Measurements from ENCODE around the gene BNC1. TPM values are rescaled to one million over a fixed set of nuclear protein-coding genes. Genes with fewer than 3 reads are reported as not detected.

BNC1 gene
- total RNA-seq, 1 donor from 2014 or later: 3.2 TPM

DNA sequence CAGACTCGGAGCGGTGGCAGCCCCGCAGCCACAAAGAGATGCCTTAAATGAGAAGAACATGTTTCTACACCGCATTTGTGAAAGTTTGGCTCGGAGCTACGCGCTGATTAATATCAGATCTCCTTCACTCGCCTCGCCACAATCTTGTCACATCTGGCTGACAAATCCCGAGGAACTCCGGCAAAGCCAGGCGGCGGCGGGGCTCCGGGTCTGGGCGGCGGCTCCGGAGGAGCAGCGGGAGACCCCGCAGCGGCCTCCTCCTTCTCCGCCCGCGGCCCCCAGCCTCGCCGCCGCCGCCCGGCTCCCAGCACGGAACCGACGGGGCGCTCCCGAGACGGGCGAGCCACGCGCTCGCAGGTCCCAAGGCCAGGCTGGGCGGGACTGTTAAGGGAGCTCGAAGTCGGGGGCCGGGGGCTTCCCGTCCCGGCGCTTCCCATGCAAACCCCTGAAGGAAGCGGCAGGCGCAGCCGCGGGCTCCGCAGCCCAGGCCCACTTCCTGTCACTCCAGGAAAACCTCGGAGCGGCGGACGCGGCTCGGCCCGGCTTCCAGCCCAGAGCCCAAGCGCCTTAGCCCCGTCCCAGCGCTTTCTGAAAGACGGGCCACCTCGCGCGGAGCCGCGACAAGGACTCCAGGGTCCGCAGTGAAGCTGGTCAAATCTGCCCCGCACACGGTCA lies 1.2 kb downstream of the BNC1 start:
- H3K4me1 Mint-ChIP-seq (ENCODE audit: unreplicated experiment): peaks cover 29% of the 10 kb centered on the region

GRCh38 chr15:83282776-83283137 lies 1.7 kb downstream of the BNC1 start:
- TF ChIP-seq, protein P1, sequence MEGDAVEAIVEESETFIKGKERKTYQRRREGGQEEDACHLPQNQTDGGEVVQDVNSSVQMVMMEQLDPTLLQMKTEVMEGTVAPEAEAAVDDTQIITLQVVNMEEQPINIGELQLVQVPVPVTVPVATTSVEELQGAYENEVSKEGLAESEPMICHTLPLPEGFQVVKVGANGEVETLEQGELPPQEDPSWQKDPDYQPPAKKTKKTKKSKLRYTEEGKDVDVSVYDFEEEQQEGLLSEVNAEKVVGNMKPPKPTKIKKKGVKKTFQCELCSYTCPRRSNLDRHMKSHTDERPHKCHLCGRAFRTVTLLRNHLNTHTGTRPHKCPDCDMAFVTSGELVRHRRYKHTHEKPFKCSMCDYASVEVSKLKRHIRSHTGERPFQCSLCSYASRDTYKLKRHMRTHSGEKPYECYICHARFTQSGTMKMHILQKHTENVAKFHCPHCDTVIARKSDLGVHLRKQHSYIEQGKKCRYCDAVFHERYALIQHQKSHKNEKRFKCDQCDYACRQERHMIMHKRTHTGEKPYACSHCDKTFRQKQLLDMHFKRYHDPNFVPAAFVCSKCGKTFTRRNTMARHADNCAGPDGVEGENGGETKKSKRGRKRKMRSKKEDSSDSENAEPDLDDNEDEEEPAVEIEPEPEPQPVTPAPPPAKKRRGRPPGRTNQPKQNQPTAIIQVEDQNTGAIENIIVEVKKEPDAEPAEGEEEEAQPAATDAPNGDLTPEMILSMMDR (IDR thresholded peaks at IDR 0.05): no peak
- H3K27me3 Mint-ChIP-seq (ENCODE audit: unreplicated experiment): peaks cover 2% of the 10 kb centered on the region
- H3K27ac Mint-ChIP-seq (ENCODE audit: unreplicated experiment): peak overlapping the region; percentile 87
- no peaks in the 10 kb centered on the region for H3K36me3 Mint-ChIP-seq (ENCODE audit: unreplicated experiment)
- no peaks in the 10 kb centered on the region for H3K9me3 Mint-ChIP-seq (ENCODE audit: unreplicated experiment)
- H3K4me3 Mint-ChIP-seq (ENCODE audit: unreplicated experiment): peak overlapping the region; percentile 90
- no peak for DNase-seq (ENCODE audit: extremely low spot score, unreplicated experiment)
- peaks cover 24% of the 10 kb centered on the region for H3K4me1 Mint-ChIP-seq (ENCODE audit: unreplicated experiment)

More for the DNA sequence above, 1.2 kb downstream of the BNC1 start:
- Mint-ChIP-seq H3K4me3 (ENCODE audit: unreplicated experiment) (peak overlapping the region; percentile 90), H3K36me3 (ENCODE audit: unreplicated experiment) (no peaks in the 10 kb centered on the region), H3K27me3 (ENCODE audit: unreplicated experiment) (peaks cover 2% of the 10 kb centered on the region), H3K9me3 (ENCODE audit: unreplicated experiment) (no peaks in the 10 kb centered on the region), H3K27ac (ENCODE audit: unreplicated experiment) (peak overlapping the region; percentile 87)
- TF ChIP-seq, protein P1 (IDR thresholded peaks at IDR 0.05): no peak
- DNase-seq (ENCODE audit: extremely low spot score, unreplicated experiment): no peak

DNA sequence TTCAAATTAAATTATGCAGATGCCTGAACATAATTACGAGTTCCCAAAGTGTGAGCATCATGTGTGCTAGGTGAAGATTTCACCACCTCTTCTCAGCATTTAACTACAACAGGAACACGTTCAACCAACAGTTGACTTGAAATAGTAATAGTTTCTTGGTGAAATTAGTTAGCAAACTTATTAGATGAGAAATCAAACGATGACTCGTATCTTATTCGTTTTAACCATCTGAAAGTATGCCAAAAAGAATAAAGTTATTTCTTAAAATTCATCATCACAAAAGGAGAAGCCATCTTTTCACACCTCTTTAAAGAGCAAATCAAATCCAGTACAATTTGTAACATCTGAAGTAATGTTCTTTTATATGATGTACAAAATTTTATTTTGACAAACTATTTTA lies 2.3 kb downstream of the BNC1 start:
- H3K4me3 Mint-ChIP-seq (ENCODE audit: unreplicated experiment): no peak overlapping the region
- peaks cover 2% of the 10 kb centered on the region for H3K27me3 Mint-ChIP-seq (ENCODE audit: unreplicated experiment)
- TF ChIP-seq, protein P1 (IDR thresholded peaks at IDR 0.05): no peak
- DNase-seq (ENCODE audit: extremely low spot score, unreplicated experiment): no peak
- H3K27ac Mint-ChIP-seq (ENCODE audit: unreplicated experiment): no peak overlapping the region
- peaks cover 18% of the 10 kb centered on the region for H3K4me1 Mint-ChIP-seq (ENCODE audit: unreplicated experiment)
- no peaks in the 10 kb centered on the region for H3K36me3 Mint-ChIP-seq (ENCODE audit: unreplicated experiment)
- no peaks in the 10 kb centered on the region for H3K9me3 Mint-ChIP-seq (ENCODE audit: unreplicated experiment)

DNA sequence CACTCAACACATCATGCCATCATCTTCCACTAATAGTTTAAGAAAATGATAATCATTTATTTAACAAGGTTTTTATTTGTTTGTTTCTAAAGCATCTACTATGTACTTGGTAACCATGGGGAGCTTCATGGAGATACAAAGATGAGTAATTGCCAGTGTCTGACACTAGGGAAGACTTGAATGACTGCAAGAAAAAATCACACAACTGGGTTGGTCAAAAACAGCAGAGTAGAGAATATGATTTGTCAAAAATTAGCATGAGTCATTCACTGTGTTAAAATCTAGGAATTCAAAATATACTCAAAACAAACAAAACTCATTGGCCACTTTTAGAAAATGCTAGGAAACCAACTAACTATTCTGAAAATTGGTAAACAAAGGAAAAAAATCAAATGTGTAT lies 6.3 kb downstream of the BNC1 start:
- Mint-ChIP-seq H3K4me1 (ENCODE audit: unreplicated experiment) (peaks cover 10% of the 10 kb centered on the region), H3K4me3 (ENCODE audit: unreplicated experiment) (no peak overlapping the region), H3K27me3 (ENCODE audit: unreplicated experiment) (peaks cover 2% of the 10 kb centered on the region), H3K36me3 (ENCODE audit: unreplicated experiment) (no peaks in the 10 kb centered on the region), H3K27ac (ENCODE audit: unreplicated experiment) (no peak overlapping the region), H3K9me3 (ENCODE audit: unreplicated experiment) (peaks cover 4% of the 10 kb centered on the region)
- TF ChIP-seq, protein P1 (IDR thresholded peaks at IDR 0.05): no peak
- DNase-seq (ENCODE audit: extremely low spot score, unreplicated experiment): no peak

- H3K4me1 Mint-ChIP-seq (ENCODE audit: unreplicated experiment): no peaks in the 10 kb centered on the region
- H3K27ac Mint-ChIP-seq (ENCODE audit: unreplicated experiment): no peak overlapping the region
- H3K4me3 Mint-ChIP-seq (ENCODE audit: unreplicated experiment): no peak overlapping the region
- H3K36me3 Mint-ChIP-seq (ENCODE audit: unreplicated experiment): no peaks in the 10 kb centered on the region
- H3K27me3 Mint-ChIP-seq (ENCODE audit: unreplicated experiment): no peaks in the 10 kb centered on the region
- peaks cover 4% of the 10 kb centered on the region for H3K9me3 Mint-ChIP-seq (ENCODE audit: unreplicated experiment)
- TF ChIP-seq, protein P1 (IDR thresholded peaks at IDR 0.05): no peak
- no peak for DNase-seq (ENCODE audit: extremely low spot score, unreplicated experiment)
Observed at GRCh38 chr15:83276661-83277060, 7.8 kb downstream of the BNC1 start.

Data from osteocyte (in vitro differentiated cells).